ENCODE measurements around the gene SAMSN1. TPM values are rescaled to one million over a fixed set of nuclear protein-coding genes. Genes with fewer than 3 reads are reported as not detected.
A peak's percentile ranks its signal among the peaks of the same experiment; 100 is the strongest.

Gene SAMSN1
- total RNA-seq, result 10.4 TPM
- 1.4 TPM for polyA plus RNA-seq (ENCODE audit: insufficient read depth, low read depth, low replicate concordance)
- long read RNA-seq, donor 1, result 0 reads
- long read RNA-seq, donor 2, partial matches to known transcripts, result 0 of 1 reads
- long read RNA-seq, donor 2, other reads (novel, unspliced or antisense), result 0 of 1 reads
- long read RNA-seq, donor 3, partial matches to known transcripts, result 0 of 1 reads
- long read RNA-seq, donor 3, other reads (novel, unspliced or antisense), result 0 of 1 reads
- long read RNA-seq, donor 4, partial matches to known transcripts, result 0 of 3 reads
- long read RNA-seq, donor 4, other reads (novel, unspliced or antisense), result 0 of 3 reads
- long read RNA-seq, donor 5, result 0 reads
- long read RNA-seq, donor 6, partial matches to known transcripts, result 0 of 2 reads
- long read RNA-seq, donor 6, other reads (novel, unspliced or antisense), result 0 of 2 reads
- long read RNA-seq, donor 7, partial matches to known transcripts, result 1 of 1 reads
- long read RNA-seq, donor 7, other reads (novel, unspliced or antisense), result 0 of 1 reads
- long read RNA-seq, donor 8, partial matches to known transcripts, result 0 of 1 reads
- long read RNA-seq, donor 8, other reads (novel, unspliced or antisense), result 0 of 1 reads
- long read RNA-seq, donor 9, partial matches to known transcripts, result 0 of 2 reads
- long read RNA-seq, donor 9, other reads (novel, unspliced or antisense), result 0 of 2 reads
- long read RNA-seq, donor 10, partial matches to known transcripts, result 0 of 1 reads
- long read RNA-seq, donor 10, other reads (novel, unspliced or antisense), result 0 of 1 reads

DNA sequence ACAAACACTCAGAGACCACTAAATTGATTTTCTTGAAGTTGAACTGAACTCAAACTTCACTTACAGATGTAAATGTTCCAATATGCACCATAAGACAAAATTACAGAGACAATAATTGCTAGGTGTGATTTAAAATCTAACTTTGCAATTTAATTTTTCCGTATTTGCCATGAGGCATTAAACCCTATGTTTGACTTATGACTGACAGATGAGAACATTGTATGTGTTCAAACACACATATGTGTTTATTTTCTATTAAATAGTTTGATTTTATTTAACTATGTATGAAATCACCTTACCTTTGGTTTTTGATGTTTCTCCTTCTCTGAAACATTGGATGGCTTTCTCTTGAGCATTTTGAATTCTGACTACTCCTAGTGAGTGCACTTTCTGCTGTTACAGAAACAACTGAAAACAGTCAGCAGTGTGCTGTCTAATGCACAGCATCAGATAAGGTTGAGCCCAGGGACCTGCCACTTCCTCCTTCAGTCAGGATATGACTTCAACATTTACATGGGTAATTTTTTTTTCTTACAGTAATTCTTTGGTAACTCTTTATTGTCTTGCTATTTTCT is at the start of gene SAMSN1:
TSS of gene SAMSN1 (minus strand) at position 410 of the 575 bp plus-strand sequence. CDS start at position 356, 54 bp downstream.
- FAIRE-seq (no peak), DNase-seq (peak in 1 of 5 donors; percentile 28)

DNA sequence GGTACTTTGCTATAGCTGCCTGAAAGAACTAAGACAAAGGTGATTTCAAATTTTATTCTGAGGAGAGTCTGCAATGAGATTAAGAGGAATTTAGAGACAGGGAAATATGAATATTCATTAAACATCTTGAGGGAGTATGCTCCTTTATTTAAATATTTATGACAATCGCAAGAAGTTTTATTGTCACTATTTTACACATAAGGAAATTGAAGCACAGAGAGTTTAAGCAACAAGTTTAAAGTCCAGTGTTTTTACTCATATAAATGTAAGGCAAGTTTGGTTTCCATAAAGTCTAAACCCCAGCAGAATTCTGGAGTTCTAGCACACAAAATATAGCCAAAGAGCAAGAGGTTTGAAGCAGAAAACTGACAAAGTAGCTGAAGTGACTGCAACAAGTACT is 49.3 kb upstream of the SAMSN1 start:
- TF ChIP-seq, protein P1, sequence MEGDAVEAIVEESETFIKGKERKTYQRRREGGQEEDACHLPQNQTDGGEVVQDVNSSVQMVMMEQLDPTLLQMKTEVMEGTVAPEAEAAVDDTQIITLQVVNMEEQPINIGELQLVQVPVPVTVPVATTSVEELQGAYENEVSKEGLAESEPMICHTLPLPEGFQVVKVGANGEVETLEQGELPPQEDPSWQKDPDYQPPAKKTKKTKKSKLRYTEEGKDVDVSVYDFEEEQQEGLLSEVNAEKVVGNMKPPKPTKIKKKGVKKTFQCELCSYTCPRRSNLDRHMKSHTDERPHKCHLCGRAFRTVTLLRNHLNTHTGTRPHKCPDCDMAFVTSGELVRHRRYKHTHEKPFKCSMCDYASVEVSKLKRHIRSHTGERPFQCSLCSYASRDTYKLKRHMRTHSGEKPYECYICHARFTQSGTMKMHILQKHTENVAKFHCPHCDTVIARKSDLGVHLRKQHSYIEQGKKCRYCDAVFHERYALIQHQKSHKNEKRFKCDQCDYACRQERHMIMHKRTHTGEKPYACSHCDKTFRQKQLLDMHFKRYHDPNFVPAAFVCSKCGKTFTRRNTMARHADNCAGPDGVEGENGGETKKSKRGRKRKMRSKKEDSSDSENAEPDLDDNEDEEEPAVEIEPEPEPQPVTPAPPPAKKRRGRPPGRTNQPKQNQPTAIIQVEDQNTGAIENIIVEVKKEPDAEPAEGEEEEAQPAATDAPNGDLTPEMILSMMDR (IDR thresholded peaks at IDR 0.05; ENCODE audit: borderline replicate concordance, extremely low read depth, insufficient read depth), result no peak
- no peaks in the 10 kb centered on the region for H3K9me3 ChIP-seq (ENCODE audit: control insufficient read depth in 2 of 3, insufficient read depth in 1 of 3, low read length in 3 of 3)
- no peak overlapping the region for H3K4me3 ChIP-seq (ENCODE audit: low read length in 3 of 3)
- intact Hi-C loops (cut with DNase I), result no loop called here
- H3K36me3 ChIP-seq (ENCODE audit: control insufficient read depth in 2 of 3, insufficient read depth in 3 of 3, low read length in 3 of 3), result no peaks in the 10 kb centered on the region
- FAIRE-seq (no peak), DNase-seq (no peak)
- H3K4me1 ChIP-seq (ENCODE audit: control insufficient read depth in 2 of 3, insufficient read depth in 2 of 3, low read depth in 1 of 3, low read length in 3 of 3), result no peaks in the 10 kb centered on the region
- H3K9ac ChIP-seq (ENCODE audit: low read length in 3 of 3), result no peak overlapping the region
- no peak overlapping the region for H3K27ac ChIP-seq (ENCODE audit: low read depth in 2 of 2, low read length in 2 of 2)
- no peaks in the 10 kb centered on the region for H3K27me3 ChIP-seq (ENCODE audit: control insufficient read depth, insufficient read depth, low read length)

More for the DNA sequence above, at the start of gene SAMSN1:
- intact Hi-C loops (cut with DNase I), result no loop called here
- Histone ChIP-seq H3K36me3 (ENCODE audit: control insufficient read depth in 2 of 3, insufficient read depth in 3 of 3, low read length in 3 of 3) (no peaks in the 10 kb centered on the region), H3K9me3 (ENCODE audit: control insufficient read depth in 2 of 3, insufficient read depth in 1 of 3, low read length in 3 of 3) (no peaks in the 10 kb centered on the region), H3K4me1 (ENCODE audit: control insufficient read depth in 2 of 3, insufficient read depth in 2 of 3, low read depth in 1 of 3, low read length in 3 of 3) (no peaks in the 10 kb centered on the region), H3K27me3 (ENCODE audit: control insufficient read depth, insufficient read depth, low read length) (no peaks in the 10 kb centered on the region), H3K9ac (ENCODE audit: low read length in 3 of 3) (no peak within 1 kb of the TSS), H3K27ac (ENCODE audit: low read depth in 2 of 2, low read length in 2 of 2) (no peak within 1 kb of the TSS), H3K4me3 (ENCODE audit: low read length in 3 of 3) (peak within 1 kb of the TSS in 1 of 3 donors; percentile 7)
- TF ChIP-seq, protein P1 (IDR thresholded peaks at IDR 0.05; ENCODE audit: borderline replicate concordance, extremely low read depth, insufficient read depth), result no peak

DNA sequence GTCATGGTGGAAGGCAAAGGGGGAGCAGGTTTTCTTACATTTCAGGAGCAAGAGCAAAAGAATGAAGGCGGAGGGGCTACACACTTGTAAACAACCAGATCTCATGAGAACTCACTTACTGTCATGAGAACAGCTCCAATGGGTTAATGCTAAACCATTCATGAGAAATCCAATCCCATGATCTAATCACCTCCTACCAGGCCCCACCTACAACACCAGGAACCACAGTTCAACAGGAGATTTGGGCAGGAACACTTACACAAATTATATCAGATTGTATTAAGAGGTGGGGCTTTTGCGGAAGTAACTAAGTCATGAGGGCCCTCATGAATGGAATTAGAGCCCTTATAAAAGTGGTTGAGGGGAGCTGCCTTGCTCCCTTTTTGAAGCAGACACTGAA is 48.9 kb upstream of the SAMSN1 start:
- no peak overlapping the region for H3K27ac ChIP-seq (ENCODE audit: low read depth in 2 of 2, low read length in 2 of 2)
- intact Hi-C loops (cut with DNase I), result no loop called here
- no peaks in the 10 kb centered on the region for H3K36me3 ChIP-seq (ENCODE audit: control insufficient read depth in 2 of 3, insufficient read depth in 3 of 3, low read length in 3 of 3)
- FAIRE-seq (no peak), DNase-seq (no peak)
- H3K4me1 ChIP-seq (ENCODE audit: control insufficient read depth in 2 of 3, insufficient read depth in 2 of 3, low read depth in 1 of 3, low read length in 3 of 3), result no peaks in the 10 kb centered on the region
- H3K27me3 ChIP-seq (ENCODE audit: control insufficient read depth, insufficient read depth, low read length), result no peaks in the 10 kb centered on the region
- H3K9me3 ChIP-seq (ENCODE audit: control insufficient read depth in 2 of 3, insufficient read depth in 1 of 3, low read length in 3 of 3), result no peaks in the 10 kb centered on the region
- H3K9ac ChIP-seq (ENCODE audit: low read length in 3 of 3), result no peak overlapping the region
- no peak overlapping the region for H3K4me3 ChIP-seq (ENCODE audit: low read length in 3 of 3)
- TF ChIP-seq, protein P1 (IDR thresholded peaks at IDR 0.05; ENCODE audit: borderline replicate concordance, extremely low read depth, insufficient read depth), result no peak

Data from kidney (tissue), 22 donors.